BE2C (cell line): ENCODE measurements around the gene FCHSD1.

Experiments used
- DNase-seq: peaks from one replicate; pipeline ENCODE4 v3.0.0-alpha.2; 2020
- H3K27me3 ChIP-seq: fragments of 250-450 bp; sonication (Bioruptor Pico); 2 replicates; pipeline ENCODE4 v1.5.1; 2020; ENCODE audit warnings: mild to moderate bottlenecking
- H3K36me3 ChIP-seq: fragments of 250-450 bp; sonication (Bioruptor Pico); 2 replicates; pipeline ENCODE4 v1.5.1; 2020; ENCODE audit warnings: mild to moderate bottlenecking
- H3K4me1 ChIP-seq: fragments of 250-450 bp; sonication (Bioruptor Pico); 2 replicates; pipeline ENCODE4 v1.5.1; 2020
- H3K4me3 ChIP-seq: 2 replicates; pipeline ENCODE4 v1.5.1; 2011; ENCODE audit warnings: low read depth, low read length
- H3K9me3 ChIP-seq: fragments of 250-450 bp; sonication (Bioruptor Pico); 2 replicates; pipeline ENCODE4 v1.5.1; 2020
- CTCF ChIP-seq: IDR thresholded peaks from 2 replicates; pipeline ENCODE4 v1.5.1; 2012; ENCODE audit warnings: mild to moderate bottlenecking, low read depth, low read length

Gene FCHSD1

DNA sequence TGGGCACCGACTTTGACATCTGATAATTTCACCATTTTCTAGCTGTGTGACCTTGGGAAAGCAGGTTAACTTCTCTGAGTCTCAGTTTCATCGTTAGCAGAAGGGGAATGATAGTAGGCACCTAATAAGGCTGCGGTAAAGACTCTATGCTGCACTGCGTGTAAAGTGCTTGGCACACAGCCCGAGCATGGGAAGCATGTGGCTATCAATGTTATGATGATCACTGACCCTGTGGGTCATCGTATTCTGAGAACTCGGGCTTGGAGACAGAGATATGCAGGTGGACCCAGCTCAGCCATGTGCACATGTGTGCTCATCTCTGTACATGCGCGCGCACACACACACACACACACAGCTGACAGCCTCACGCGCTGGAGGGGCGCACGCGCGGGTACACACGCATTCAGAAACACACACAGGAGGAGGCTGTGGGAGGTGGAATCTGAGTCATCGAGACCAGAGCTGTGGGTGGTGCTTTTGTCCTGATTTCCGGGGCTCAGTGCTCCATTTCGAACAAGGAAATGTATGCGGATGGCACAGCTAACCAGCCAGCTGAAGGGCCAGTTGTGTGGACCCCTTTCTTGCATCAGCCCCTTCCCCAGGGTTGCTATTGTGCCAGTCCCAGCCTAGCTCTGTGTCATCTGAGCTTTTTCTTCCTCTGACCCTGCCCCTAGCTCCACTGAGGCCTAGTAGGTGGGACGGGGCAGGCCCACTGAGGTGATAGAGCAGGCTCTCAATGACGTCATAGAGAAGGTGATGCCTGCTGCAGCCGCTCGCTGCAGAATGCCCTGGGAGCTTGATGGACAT, 41.9 kb upstream of the FCHSD1 start:
- DNase-seq = no peak
- peaks cover 12% of the 10 kb centered on the region for H3K4me1 ChIP-seq
- no peaks in the 10 kb centered on the region for H3K27me3 ChIP-seq
- H3K9me3 ChIP-seq = no peaks in the 10 kb centered on the region
- no peak overlapping the region for H3K4me3 ChIP-seq
- H3K36me3 ChIP-seq = no peaks in the 10 kb centered on the region
- TF ChIP-seq CTCF = no peak

DNA sequence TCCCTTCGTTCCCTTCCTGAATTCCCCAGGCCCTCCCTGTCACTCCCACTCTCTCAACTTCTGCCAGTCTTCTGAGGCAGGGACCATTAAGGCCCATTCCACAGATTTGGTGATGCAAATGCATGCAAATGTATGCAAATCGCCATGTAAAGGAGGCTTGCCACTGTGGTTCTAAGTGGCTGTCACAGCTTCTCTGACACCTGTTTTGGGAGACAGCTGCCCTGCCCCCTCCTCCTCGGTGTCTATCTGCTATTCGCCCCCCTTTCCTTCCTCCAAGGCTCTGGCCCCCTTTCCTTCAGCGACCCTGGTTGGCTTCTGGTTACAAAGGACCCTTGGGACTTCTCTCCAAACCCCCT, 41.3 kb upstream of the FCHSD1 start:
- H3K4me1 ChIP-seq = peaks cover 12% of the 10 kb centered on the region
- no peaks in the 10 kb centered on the region for H3K27me3 ChIP-seq
- DNase-seq = no peak

DNA sequence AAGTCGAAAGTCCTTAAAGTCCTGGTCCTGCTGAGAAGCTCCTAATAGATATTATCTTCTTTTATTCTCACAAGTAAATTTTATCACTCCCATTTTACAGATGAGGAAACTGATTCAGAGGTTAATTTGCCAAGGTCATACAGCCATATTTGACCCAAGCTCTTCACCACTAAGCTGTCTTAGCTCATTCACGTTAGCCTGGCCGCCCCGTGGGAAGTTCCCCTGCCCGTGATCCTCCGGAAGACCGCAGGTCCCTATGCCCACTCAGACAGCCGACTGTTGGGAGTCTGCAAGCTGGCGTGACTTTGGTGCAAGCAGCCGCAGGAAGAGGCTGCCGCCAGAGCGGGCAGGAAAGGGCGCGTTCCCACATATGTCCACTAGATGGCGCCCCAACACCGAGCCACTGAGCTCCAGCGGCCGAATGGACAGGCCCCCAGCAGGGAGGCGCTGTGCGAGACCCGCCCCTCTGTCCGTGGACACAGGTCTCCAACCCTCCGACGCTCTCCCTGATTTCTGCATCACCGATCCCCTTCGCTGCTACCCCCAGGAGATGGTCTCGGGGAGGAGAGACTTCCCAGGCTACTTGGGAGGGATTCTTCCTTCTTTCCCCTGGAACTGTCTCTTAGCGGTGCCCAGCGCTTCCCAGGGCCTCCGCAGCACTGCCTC, 40.8 kb upstream of the FCHSD1 start:
- peak; percentile 95 for TF ChIP-seq CTCF
- peak; percentile 89 for DNase-seq
- peak overlapping the region; percentile 41 for H3K4me3 ChIP-seq

More for the DNA sequence above, 41.3 kb upstream of the FCHSD1 start:
- H3K36me3 ChIP-seq = no peaks in the 10 kb centered on the region
- no peaks in the 10 kb centered on the region for H3K9me3 ChIP-seq
- H3K4me3 ChIP-seq = peak overlapping the region; percentile 41
- no peak for TF ChIP-seq CTCF

DNA sequence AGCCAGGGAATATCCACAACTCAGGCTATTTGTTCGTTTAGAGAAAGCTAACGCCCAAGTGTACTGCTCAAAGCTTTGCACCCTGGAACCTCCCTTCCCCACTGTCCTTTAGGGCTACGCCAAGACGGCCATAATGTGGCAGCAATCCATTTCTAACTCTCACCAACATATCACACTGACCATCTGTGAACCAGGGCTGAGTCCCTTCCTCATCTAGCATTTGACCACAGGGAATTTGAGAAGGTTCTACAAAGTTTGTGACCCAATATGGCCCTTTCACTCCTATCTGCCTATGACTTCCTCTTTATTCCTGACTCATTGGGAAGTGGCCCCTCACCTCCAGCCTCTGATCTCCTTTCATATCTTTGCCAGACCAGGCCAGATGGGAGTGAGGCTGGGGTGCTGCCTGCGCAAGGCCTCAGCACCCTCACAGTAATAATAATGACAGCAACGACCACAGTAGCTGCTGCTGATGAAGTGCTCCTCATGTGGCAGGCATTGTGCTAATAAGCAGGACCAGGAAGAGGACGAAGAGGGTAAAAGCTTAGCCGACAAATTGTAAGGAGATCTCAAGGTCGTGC, 40.2 kb upstream of the FCHSD1 start:
- Histone ChIP-seq H3K27me3 (no peaks in the 10 kb centered on the region), H3K4me1 (peaks cover 11% of the 10 kb centered on the region), H3K9me3 (no peaks in the 10 kb centered on the region), H3K36me3 (no peaks in the 10 kb centered on the region), H3K4me3 (no peak overlapping the region)
- no peak for DNase-seq
- no peak for TF ChIP-seq CTCF

More for the DNA sequence above, 40.8 kb upstream of the FCHSD1 start:
- Histone ChIP-seq H3K36me3 (no peaks in the 10 kb centered on the region), H3K9me3 (no peaks in the 10 kb centered on the region), H3K27me3 (no peaks in the 10 kb centered on the region), H3K4me1 (peaks cover 12% of the 10 kb centered on the region)

GRCh38 chr5:141686648-141687416, 35.6 kb upstream of the FCHSD1 start:
- TF ChIP-seq CTCF = no peak

More at GRCh38 chr5:141686648-141687416, 35.6 kb upstream of the FCHSD1 start:
- Histone ChIP-seq H3K9me3 (no peaks in the 10 kb centered on the region), H3K4me1 (no peaks in the 10 kb centered on the region; the same call in none of the 2 replicates), H3K36me3 (no peaks in the 10 kb centered on the region), H3K4me3 (no peak overlapping the region), H3K27me3 (no peaks in the 10 kb centered on the region)
- DNase-seq = no peak
